ENCODE data around the gene ZNF764.
"Not testable (repeated sequence)": the region's sequence is repeated elsewhere in the genome, so short reads cannot be mapped to it uniquely, and the experiment has no call there.

The ZNF764 gene

DNA sequence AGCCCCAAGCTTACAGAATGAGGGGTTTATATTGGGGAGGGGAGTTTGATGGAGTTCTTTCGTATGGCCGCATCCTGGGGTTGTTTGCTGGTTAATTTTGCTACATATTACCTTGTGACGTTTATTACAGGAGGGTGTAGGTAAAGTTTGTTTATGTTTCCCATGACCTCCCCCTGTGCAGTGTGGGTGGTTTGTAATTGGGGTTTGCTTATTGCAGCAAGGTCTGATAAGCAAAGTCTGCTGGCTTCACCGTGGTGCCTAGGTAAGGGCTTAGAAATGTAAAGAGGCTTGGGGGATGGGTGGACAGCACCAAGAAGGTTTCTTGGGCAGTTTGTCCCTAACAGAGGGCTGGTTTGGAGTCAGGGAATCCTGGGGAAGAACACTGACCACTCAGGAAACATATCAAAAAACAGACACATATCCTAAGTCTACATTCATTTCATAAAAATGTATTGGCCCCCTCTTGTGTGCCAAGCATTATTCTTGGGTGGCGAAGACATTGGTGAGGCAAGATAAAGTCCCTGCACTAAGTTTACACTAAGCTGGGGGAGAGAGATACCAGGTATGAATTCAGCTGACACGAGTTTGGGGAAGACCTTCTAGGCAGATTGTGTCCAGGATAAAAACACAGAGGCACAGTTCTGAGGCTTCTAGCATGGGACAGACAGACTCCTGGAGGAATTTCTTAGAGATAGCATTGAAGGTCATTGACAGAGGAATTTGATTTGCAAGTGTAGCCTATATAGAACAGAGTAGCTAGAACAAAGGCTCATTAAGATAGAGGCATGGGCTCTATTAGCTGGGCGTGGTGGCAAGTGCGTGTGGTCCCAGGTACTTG is 9.5 kb downstream of the ZNF764 start:
- no peak for DNase-seq

DNA sequence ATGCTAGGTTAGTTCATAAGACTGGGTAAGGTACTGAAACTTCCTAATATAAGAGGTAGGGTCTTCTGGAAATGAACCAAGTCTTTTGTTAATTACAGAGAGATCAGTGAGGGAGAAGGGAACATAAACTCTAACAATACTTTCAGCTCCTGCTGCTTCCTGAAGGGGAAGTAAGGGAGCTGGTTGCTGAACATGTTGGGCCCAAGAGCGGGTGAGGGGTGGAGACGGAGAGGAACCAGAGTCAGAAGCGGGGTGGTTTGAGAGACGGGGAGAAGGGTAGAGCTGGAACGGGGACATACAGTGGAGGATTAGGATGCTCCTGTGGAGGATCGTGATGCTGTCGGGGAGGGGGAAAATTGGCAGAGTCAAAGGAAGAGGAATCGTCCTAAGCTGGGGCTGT is 12.1 kb downstream of the ZNF764 start:
- DNase-seq, result no peak

DNA sequence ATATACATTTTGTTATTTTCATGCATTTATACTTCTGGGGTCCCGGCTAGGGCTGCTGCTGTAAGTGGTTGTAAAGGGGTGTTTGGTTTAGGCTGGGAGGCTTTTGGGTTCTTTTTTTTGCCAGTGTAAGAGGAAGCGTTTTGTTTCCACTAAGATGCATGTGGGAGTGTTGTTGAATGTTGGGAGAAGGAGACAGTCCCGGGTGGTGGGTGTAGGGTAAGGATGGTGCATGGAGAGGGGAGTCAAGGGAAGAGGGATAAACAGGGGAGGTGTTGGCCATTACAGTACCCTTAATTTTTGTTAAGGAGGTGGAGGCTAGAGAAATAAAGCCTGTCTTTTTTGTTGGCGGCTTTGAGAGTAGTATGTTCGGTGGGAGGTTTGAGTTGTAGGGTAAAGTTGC is 15.1 kb downstream of the ZNF764 start:
- DNase-seq, result no peak

DNA sequence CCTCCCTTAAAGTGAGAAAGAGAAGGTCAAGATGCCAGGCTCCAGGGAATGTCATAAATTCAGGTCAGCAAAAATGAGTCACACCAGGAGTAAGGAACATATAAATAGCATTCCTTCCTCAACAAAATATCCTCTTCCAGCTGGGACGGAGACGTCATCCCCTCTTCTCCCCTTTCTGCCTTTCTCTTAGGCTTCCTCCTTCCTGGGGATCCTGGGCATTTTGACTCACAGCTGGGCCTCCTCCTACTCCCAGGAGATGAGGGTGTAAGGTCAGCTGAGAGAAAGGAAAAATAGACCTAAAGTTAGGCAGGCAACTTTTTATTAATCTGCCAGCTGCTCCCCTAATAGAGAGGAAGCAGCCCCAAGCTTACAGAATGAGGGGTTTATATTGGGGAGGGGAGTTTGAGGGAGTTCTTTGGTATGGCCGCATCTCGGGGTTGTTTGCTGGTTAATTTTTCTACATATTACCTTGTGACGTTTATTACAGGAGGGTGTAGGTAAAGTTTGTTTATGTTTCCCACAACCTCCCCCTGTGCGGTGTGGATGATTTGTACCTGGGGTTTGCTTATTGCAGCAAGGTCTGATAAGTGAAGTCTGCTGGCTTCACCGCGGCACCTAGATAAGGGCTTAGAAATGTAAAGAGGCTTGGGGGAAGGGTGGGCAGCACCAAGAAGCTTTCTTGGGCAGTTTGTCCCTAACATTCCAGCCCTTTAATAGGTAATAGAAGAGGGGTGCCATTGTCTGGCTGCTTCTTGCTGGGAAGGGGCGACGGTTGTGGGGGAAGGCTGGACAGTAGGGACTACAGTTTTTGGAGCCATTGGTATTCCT is 16.5 kb downstream of the ZNF764 start:
- no peak for DNase-seq

DNA sequence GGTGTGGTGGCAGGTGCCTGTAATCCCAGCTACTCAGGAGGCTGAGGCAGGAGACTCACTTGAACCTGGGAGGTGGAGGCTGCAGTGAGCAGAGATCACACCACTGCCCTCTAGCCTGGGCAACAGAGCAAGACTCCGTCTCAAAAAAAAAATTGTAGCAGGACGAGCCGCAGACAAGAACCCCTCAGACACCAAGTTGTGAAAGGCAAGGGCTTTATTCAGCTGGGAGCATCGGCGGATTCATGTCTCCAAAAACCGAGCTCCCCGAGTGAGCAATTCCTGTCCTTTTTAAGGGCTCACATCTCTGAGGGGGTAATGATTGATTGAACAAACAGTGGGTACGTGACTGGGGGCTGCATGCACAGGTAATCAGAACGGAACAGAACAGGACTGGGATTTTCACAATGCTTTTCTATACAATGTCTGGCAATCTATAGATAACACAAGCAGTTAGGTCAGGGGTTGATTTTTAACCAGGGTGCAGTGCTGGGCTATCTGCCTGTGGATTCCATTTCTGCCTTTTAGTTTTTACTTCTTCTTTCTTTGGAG is 17.2 kb downstream of the ZNF764 start:
- not testable (repeated sequence) for DNase-seq

DNA sequence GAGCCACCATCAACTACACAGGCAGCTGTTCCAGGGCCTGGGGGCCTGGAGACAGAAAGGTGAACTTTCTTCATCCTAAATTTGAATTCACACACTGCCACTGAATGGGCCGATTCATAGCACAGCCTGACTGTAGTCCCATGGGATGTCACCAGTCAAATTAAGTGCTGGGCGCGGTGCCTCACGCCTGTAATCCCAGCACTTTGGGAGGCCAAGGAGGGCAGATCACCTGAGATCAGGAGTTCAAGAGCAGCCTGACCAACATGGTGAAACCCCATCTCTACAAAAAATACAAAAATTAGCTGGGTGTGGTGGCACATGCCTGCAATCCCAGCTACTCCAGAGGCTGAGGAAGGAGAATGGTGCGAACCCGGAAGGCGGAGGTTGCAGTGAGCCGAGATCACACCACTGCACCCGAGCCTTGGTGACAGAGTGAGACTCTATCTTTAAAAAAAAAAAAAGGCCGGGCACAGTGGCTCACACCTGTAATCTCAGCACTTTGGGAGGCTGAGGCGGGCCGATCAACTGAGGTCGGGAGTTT is 18.1 kb downstream of the ZNF764 start:
- DNase-seq, result not testable (repeated sequence)

DNA sequence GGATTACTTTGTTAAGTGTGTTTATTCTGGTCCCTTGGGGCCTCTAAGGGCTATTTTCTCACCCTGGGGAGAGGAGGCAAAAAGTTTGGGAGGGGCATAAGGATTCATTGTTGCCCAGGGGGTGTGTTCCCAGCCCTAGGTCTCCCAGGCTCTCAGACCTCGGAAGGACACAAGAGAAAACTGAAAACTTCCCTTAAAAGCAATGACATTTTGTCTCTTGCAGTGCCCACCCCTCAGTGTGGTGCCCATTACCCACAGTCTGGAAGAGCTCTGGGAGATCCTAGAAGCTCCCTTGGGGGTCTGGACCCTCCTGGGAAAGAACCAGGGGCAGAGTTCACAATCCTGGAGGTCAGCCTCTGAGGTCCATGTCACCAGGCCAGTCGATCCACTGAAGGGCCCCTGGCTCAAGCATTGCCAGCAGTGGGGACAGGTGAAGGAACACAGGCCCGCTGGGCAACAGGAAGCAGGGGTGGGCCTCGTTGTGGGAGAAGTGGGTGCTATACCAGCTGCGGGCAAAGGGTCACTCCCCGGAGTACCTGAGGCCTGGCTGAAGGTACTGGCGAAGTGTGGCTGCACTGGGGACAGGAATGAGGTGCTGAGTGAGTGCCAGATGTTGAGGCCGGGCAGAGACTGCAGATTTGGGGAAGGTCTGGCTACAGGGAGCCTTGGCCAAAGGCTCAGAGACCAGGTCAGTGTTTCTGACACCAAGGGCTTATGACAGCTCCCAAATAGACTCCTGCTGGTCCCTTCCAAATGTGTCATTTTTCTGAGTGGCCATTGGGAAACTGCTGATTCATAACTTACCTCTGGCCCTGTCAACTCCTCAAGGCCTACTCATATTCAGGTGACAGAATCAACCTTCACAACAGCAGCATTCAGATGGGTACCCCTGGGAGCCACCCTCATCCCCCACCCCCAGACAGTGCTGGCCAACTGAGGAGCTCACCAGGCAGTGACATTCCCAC is 18.9 kb downstream of the ZNF764 start:
- DNase-seq, result no peak

DNA sequence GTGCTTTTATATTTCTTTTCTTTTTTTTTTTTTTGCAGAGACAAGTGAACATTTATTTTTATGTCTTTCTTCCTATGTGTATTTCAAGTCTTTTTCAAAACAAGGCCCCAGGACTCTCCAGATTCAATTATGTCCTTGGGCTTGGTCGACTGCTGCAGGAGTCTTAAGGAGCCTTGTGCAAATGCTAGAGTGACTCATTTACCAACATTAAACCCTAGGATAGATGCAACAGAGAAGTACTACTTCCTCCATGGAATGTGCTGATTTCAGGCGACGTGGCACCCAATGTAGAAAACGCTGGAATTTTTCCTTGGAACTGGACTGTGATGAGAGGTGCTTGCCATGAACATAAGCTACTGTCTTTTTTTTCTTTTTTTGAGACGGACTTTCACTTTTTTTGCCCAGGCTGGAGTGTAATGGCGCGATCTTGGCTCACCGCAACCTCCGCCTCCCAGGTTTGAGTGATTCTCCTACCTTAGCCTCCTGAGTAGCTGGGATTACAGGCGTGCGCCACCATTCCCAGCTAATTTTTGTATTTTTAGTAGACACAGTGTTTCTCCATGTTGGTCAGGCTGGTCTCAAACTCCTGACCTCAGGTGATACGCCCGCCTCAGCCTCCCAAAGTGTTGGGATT is 21.7 kb downstream of the ZNF764 start:
- DNase-seq, result not testable (repeated sequence)

DNA sequence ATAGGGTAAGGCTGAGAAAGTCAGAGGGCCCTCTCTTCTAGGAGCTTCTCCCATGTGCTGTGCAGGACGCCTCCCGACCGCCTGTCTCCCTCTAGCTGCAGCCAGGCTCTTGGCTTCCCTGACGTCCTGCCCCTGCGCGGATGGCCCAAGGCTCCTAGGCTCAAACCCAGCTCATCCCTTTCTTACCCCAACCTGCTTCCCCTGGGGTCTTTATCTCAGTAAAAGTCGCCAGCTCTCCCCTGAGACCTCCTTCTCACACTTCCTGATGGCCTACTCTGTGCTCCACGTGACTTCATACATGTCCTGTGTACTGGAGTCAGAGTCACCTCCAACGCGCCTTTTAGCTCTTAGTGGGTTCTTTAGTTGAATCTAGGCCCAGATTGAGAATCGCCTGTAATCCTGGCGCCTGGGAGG is 22.4 kb downstream of the ZNF764 start:
- peak; percentile 69 for DNase-seq

DNA sequence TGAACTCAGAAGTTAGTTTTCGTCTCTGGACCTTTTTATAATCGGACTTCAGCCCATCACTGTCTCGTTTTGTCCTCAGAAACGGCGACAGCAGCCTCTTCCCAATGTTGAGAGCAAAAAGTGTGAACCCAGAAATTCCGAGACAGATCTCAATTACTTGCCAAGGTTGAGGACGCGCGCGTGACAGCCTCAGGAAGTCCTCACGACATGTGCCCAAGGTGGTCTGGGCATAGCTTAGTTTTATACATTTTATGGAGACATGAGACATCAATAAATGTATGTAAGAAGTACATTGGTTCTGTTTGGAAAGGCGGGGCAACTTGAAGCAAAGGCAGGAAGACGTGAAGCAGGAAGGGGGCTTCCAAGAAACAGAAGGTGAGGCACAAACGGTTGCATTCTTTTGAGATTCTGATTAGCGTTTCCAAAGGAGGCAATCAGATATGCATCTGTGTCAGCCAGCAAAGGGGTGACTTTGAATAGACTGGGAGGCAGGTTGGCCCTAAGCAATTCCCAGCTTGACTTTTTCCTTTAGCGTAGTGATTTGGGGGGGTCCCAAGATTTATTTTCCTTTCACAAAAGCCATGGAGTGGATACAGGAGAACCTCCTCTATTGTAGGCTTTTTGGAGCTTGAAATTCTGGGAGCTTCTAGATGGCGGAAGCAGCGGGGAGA is 22.9 kb downstream of the ZNF764 start:
- peak; percentile 70 for DNase-seq

DNA sequence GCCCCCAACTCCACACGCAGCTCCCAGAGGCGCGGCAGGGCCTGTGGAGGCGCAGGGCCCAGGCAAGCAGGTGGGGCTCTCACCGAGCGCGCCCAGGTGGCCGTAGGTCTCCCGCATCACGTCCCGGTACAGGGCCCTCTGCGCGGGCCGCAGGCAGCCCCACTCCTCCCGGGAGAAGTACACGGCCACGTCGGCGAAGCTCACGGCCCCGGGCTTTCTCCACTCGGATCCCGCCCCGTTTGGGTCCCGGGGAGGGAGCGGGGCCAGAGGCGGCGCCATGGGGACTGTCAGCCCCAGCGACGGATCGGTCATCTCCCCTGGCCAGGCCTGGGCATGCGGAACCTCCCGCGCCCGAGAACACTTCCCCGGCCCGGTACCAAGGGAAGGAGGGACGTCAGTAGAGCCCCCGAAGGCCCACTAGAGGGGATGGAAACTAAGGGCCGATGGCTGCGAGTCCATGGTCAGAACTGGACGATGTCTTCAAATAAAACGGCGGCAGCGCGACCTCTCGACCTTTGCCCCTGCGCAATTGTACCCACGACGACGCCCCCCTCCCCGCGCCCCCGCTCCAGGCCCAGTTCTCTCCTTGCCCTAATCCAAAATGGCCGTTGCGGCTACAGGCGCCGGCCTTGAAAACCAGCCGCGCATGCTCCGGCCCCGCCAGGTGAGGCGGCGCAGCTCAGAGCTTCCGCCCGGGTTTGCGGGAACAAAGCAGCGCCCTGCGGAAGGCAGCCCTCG is 23.6 kb downstream of the ZNF764 start, which contains the start of gene ZNF747:
ZNF747 (minus strand) TSS at position 491 of the 738 bp plus-strand sequence; CDS start at position 312, 179 bp downstream.
- peak; percentile 93 for DNase-seq

DNA sequence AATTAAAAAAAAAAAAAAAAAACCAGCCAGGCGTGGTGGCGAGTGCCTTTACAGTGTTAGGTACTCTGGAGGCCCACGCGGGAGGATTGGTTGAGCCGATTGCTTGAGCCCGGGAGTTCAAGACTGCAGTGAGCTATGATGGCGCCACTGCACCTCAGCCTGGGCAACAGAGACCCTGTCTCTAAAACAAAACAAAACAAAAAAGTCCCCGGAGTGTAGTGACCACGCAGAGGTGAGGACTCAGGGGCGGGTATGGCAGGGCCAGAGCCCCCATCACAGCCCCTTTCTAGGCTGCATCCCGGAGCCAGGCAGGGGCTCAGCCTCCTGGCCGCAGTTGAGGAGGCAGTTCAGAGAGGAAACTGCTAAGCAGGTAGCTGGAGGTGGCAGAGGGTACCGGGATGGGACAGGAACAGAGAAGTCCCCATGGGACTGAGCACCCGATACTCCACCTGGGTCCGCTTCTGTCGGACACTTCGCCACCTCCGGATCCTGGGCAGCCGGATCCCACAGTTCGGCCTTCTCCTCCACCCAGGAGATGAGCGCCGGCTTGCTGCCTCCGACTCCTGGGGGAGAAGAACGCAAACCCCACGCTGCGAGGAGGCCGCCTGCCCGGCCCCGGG is 24.3 kb downstream of the ZNF764 start:
- DNase-seq, result no peak

DNA sequence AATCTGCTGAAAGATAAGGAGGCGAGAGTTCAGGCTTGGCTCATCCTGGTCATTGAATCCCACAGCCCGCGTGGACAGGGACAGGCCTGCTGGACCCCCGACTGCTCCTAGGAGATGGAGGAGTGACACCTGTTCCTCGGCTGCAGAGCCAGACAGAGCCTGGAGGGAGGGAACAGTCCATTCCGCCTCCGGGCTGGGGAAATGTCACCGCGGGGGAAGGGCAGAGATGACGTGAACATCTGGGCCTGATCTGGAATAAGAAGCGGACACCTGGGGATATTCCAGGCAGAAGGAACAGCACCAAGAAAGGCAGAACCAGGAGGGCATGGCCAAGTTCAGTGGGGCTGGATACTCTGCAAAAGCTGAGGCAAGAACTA is 25.0 kb downstream of the ZNF764 start:
- no peak for DNase-seq

DNA sequence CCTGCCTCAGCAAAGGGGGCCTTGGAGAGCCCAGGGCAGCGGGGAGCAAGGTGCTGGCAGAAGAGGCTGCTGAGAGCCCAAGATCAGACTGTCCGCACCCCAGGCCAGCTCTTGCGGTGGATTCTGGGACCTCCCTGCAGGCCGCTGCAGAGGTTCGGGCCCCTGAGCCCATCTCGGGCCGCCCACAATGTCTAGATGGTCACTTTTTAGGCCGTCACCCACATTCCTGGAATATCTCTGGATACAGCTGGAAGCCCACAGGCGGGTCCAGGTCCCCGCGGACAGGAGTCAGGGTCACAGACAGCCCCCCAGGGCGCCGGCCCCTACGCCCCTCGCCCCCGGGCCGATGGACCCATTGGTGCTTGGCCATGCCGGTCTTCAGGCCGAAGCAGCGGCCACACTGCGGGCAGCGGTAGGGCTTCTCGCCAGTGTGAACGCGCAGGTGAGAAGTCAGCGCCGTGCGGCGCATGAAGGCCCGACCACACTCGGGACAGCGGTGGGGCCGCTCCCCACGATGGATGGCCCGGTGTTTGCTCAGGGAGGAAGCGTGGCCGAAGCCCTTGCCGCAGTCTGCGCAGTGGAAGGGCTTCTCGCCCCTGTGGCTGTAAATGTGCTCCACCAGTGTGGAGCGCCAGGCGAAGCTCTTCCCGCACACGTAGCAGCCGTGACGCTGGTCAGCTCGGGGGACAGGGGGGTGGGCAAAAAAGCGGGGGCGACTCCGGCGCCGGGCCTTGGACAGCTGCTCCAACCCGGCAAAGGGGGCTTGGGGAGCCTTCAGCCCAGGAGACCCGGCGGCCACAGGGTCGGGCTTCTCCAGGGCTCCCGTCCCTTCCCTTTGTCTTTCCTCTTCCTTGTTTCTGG is 25.7 kb downstream of the ZNF764 start:
- DNase-seq, result no peak

DNA sequence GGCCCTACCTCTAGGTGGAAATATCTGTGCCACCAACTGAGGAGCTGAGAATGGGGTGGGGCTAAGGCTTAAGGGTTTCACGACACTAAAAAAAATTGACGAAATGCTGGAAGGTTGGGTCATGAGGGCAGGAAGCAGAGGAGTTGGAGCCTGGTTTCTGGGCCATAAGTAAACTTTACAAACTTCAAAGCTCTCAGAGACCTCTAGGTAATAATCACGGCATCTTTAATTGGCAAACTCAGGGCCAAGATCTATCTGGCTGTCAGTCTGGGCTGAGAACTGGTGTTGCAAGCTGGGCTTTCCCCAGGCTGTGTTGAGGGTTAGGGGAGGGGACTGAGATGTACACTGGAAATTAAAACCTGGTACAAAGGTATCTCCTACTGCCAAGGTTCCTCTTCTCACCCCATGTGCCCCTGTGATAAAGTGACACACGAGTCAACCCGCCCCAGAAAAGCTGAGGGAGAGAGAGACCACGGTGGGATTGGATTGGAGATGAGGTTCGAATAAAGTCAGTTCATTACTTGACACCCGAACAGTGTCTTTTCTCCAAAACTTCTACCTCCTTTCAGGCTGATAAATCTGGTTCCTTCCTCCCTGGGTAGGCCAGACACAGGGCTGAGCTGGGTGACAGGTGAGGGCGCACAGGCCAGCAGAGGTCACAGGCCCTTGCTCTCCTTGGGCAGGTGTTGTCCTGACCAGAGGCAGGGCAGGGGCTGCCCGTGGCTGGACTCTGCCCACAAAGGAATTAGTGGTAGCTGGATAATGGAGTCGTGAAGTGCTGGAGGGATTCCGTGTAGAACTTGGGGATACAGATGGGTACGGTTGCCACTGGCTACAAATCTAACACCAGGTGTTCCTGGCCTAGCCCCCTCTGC is 27.8 kb downstream of the ZNF764 start:
- no peak for DNase-seq

DNA sequence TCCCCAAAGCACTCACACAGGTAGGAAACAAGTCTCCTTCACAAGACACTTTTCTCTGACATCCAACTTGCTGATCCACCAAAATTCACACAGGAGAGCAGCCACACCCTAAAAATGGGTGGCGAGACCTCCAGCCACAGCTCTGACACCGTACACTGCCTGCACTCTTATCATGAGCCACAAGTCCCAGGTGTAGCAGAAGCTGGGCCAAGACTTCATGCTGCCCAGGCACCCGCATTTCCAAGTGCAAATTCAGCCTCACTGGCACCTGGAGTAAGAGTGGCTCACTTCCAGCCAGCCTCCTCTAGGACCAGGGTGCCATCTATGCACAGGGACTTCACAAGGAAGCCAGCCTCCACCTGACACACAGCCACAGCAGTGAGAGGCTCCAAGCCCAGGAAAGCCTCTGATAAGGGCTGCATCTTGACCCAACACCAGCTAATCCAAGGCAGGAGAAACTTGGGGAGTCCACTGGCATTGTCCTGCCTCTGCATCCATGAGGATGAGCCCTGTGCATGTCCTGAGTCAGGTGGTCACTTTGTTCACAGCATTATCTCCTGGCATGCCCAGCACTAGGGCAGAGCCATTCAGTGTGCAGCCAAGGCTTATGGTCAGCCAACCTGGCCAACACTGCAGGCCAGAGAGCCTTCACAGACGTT is 29.2 kb downstream of the ZNF764 start:
- DNase-seq, result no peak
